PC-9 (cell line): Measurements from ENCODE around the gene PCDHAC1.
A peak's percentile ranks its signal among the peaks of the same experiment; 100 is the strongest.

ENCODE experiments used
- EZH2 ChIP-seq: fragments of 200-600 bp; sonication (generic); IDR thresholded peaks from 2 replicates; pipeline ENCODE4 v1.8.0; 2017; ENCODE audit warnings: antibody characterized with exemption, low read depth
- TF ChIP-seq, protein P1 (sequence below): fragments of 200-600 bp; sonication (generic); conservative IDR thresholded peaks from 2 replicates; pipeline ENCODE4 v1.6.1; 2017; ENCODE audit warnings: mixed run types, antibody characterized with exemption, mild to moderate bottlenecking, moderate library complexity

- TF ChIP-seq, protein P1, sequence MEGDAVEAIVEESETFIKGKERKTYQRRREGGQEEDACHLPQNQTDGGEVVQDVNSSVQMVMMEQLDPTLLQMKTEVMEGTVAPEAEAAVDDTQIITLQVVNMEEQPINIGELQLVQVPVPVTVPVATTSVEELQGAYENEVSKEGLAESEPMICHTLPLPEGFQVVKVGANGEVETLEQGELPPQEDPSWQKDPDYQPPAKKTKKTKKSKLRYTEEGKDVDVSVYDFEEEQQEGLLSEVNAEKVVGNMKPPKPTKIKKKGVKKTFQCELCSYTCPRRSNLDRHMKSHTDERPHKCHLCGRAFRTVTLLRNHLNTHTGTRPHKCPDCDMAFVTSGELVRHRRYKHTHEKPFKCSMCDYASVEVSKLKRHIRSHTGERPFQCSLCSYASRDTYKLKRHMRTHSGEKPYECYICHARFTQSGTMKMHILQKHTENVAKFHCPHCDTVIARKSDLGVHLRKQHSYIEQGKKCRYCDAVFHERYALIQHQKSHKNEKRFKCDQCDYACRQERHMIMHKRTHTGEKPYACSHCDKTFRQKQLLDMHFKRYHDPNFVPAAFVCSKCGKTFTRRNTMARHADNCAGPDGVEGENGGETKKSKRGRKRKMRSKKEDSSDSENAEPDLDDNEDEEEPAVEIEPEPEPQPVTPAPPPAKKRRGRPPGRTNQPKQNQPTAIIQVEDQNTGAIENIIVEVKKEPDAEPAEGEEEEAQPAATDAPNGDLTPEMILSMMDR = peak; percentile 62
- TF ChIP-seq EZH2 = no peak
Observed at GRCh38 chr5:140926443-140927227, 536 bp downstream of the PCDHAC1 start.
